Thoracic aorta (tissue), 2 donors: ENCODE data around the gene BARX1. TPM values are rescaled to one million over a fixed set of nuclear protein-coding genes. Genes with fewer than 3 reads are reported as not detected.
"Not testable (repeated sequence)": the region's sequence is repeated elsewhere in the genome, so short reads cannot be mapped to it uniquely, and the experiment has no call there.

Source experiments
- ATAC-seq: fragments of 150-250 bp; one replicate; pipeline ENCODE4 v1.8.0; 2017; ENCODE audit warnings: low read depth; ENCODE audit not compliant: insufficient number of reproducible peaks, low FRiP score
- DNase-seq: peaks from one replicate; pipeline ENCODE4 v3.0.0-alpha.2; 2020; ENCODE audit warnings: low spot score
- H3K27ac ChIP-seq, 2 donors: fragments of 200-600 bp; sonication (generic); 1 replicate in 1 of 2; 2 replicates in 1 of 2; pipeline ENCODE4 v1.5.1; 2016; ENCODE audit warnings: mild to moderate bottlenecking in 2 of 2, moderate library complexity in 2 of 2
- H3K27me3 ChIP-seq: fragments of 200-600 bp; sonication (generic); replicated peaks from 2 replicates; pipeline ENCODE4 v1.6.0; 2016; ENCODE audit warnings: mild to moderate bottlenecking; ENCODE audit not compliant: insufficient read depth
- H3K36me3 ChIP-seq: fragments of 200-600 bp; sonication (generic); one replicate; pipeline ENCODE4 v1.5.1; 2016
- H3K4me1 ChIP-seq, 2 donors: fragments of 200-600 bp; sonication (generic); 1 replicate in 1 of 2; 2 replicates in 1 of 2; pipeline versions ENCODE4 v1.5.1 to v1.6.0; 2016; ENCODE audit warnings: low read depth in 2 of 2, mild to moderate bottlenecking in 1 of 2; ENCODE audit not compliant: control insufficient read depth in 1 of 2
- H3K4me3 ChIP-seq: fragments of 200-600 bp; sonication (generic); 2 replicates; pipeline ENCODE4 v1.5.1; 2016; ENCODE audit warnings: mild to moderate bottlenecking
- H3K9me3 ChIP-seq: fragments of 200-600 bp; sonication (generic); 2 replicates; pipeline ENCODE4 v1.5.1; 2016
- total RNA-seq, 2 donors: library from RNA; depleted of rRNA; stranded (reverse); fragments of >200 nt; gene quantifications; one replicate each; pipeline versions ENCODE4 v1.1.0 to v1.2.3, GENCODE V29; 2016
- TF ChIP-seq, protein P1 (sequence below): fragments of 200-600 bp; sonication (generic); IDR thresholded peaks from one replicate; pipeline ENCODE4 v1.5.1; 2019; ENCODE audit warnings: antibody characterized with exemption

The BARX1 gene
- total RNA-seq, 2 donors from 2014 or later: not detected

DNA sequence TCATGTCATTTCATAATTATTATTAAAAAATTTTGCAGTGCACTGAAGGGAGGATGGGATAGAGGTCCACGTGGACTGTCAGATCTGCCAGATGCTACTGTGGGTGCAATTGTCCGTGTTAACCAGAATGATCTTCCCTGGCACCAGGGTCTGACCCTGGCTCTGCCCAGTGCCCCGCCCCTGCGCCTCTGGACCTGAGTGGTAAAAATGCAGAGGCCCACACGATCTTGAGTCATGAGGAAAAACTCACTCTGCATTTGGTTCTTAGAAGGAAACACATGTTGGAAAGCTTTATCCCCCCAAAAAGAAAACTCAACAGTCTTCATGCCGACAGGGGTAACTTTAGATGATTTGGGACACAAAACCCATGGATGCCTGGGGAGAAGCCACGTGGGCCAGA lies 20.1 kb upstream of the BARX1 start:
- H3K4me3 ChIP-seq: no peak overlapping the region
- TF ChIP-seq, protein P1, sequence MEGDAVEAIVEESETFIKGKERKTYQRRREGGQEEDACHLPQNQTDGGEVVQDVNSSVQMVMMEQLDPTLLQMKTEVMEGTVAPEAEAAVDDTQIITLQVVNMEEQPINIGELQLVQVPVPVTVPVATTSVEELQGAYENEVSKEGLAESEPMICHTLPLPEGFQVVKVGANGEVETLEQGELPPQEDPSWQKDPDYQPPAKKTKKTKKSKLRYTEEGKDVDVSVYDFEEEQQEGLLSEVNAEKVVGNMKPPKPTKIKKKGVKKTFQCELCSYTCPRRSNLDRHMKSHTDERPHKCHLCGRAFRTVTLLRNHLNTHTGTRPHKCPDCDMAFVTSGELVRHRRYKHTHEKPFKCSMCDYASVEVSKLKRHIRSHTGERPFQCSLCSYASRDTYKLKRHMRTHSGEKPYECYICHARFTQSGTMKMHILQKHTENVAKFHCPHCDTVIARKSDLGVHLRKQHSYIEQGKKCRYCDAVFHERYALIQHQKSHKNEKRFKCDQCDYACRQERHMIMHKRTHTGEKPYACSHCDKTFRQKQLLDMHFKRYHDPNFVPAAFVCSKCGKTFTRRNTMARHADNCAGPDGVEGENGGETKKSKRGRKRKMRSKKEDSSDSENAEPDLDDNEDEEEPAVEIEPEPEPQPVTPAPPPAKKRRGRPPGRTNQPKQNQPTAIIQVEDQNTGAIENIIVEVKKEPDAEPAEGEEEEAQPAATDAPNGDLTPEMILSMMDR: no peak
- H3K9me3 ChIP-seq: peaks cover 3% of the 10 kb centered on the region
- DNase-seq (no peak), ATAC-seq (no peak)
- peaks cover 0 to 7% of the 10 kb centered on the region in 2 donors for H3K4me1 ChIP-seq
- H3K36me3 ChIP-seq: no peaks in the 10 kb centered on the region
- no peaks in the 10 kb centered on the region for H3K27me3 ChIP-seq
- no peak overlapping the region for H3K27ac ChIP-seq

DNA sequence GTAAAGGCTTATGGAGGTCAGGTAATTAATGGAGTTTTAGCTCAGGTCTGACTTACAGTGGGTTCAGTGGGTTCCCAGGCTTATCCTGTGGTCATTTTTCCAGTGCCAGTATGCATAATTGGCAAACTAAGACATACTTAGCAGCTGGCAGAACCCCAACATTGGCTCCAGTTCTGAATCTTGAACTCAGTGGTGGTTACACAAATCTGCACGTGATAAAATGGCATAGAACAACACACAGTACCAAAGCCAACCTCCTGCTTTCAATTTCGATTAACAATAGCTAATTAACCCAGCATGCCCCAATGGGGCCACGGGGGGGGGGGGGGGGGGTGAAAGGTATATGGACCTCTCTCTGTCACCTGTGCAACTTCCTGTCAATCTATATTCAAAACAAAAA lies 19.0 kb upstream of the BARX1 start:
- no peak for DNase-seq
- H3K9me3 ChIP-seq: peaks cover 3% of the 10 kb centered on the region
- ATAC-seq: no peak
- H3K4me3 ChIP-seq: no peak overlapping the region
- TF ChIP-seq, protein P1: no peak
- H3K27me3 ChIP-seq: no peaks in the 10 kb centered on the region
- H3K36me3 ChIP-seq: no peaks in the 10 kb centered on the region
- H3K4me1 ChIP-seq: peaks cover 0 to 7% of the 10 kb centered on the region in 2 donors
- H3K27ac ChIP-seq: no peak overlapping the region

DNA sequence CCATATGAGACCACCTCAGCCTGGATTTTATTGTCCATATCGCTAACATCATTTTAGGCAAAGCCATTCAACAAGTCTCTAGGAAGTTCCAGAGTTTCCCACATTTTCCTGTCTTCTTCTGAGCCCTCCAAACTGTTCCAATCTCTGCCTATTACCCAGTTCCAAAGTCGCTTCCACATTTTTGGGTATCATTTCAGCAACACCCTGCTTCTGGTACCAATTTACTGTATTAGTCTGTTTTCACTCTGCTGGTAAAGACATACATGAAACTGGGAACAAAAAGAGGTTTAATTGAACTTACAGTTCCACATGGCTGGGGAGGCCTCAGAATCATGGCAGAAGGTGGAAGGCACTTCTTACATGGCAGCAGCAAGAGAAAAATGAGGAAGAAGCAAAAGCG lies 17.5 kb upstream of the BARX1 start:
- ATAC-seq, H3K36me3 ChIP-seq, H3K27ac ChIP-seq, DNase-seq, H3K9me3 ChIP-seq, H3K27me3 ChIP-seq, H3K4me1 ChIP-seq, H3K4me3 ChIP-seq: not testable (repeated sequence)

DNA sequence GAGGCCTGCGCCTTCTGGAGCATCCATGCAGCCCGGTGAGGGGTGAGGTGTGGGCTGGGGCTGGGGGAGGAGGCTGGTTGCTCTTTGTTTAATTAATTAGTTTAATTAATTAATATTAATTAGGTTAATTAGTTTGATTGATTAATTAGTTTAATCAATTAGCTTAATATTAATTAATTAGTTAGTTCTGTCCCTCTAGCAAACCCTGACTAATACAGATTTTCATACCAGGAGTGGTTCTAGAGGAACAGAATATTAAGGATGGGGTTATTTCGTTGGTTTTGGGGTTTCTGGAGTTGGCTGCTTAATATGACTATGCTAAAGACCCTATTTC lies 14.1 kb upstream of the BARX1 start:
- no peak overlapping the region for H3K4me3 ChIP-seq
- DNase-seq (no peak), ATAC-seq (no peak)
- H3K27me3 ChIP-seq: no peaks in the 10 kb centered on the region
- TF ChIP-seq, protein P1: no peak
- peaks cover 0 to 6% of the 10 kb centered on the region in 2 donors for H3K4me1 ChIP-seq
- no peak overlapping the region for H3K27ac ChIP-seq
- H3K36me3 ChIP-seq: no peaks in the 10 kb centered on the region
- H3K9me3 ChIP-seq: peaks cover 3% of the 10 kb centered on the region

DNA sequence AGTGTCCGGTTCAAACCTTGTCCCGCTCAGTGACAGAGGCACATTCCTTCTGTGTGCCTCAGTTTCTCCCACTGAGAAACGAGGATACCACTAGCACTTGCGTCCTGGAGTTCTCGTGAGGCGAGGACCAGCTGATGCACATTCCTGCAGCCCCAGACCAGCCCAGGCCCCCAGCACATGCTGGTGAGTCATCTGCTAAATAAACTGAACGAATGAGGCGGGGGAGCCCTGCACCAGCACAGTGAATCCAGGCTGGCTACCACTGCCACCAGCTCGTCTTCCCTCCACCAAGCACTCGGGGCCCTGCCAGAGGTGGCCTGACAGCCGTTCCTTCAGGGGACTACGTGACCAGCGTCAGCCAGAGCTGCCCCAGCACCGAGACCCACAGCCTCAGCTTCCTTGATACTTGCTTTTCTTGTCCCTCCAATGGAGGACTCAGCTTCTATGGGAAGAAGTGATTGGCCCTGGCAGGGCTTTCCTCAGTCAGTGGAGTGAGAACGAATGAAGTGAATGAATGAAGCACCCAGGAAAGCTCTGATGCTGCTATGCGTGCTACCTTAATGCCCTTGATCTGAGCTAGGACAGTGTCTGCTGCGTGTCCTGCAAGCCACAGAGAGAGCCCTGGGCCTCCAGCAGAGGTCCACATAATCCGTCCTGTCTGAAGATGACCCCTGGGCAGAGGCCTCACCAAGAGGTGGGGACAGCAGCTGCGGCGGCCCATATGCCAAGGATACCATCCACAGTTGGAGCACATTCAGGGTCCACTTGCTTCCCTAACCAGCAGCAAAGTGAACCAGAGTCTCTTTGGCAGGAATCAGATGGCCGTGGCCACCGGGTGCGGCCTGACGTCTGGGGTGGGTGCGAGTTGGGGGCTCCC lies 13.5 kb upstream of the BARX1 start:
- no peak for DNase-seq
- peaks cover 3% of the 10 kb centered on the region for H3K9me3 ChIP-seq
- TF ChIP-seq, protein P1: no peak
- no peaks in the 10 kb centered on the region for H3K36me3 ChIP-seq
- H3K27ac ChIP-seq: no peak overlapping the region
- ATAC-seq: no peak
- no peak overlapping the region for H3K4me3 ChIP-seq
- H3K27me3 ChIP-seq: no peaks in the 10 kb centered on the region
- peaks cover 0 to under 1% of the 10 kb centered on the region in 2 donors for H3K4me1 ChIP-seq
